H1 (cell line): Measurements from ENCODE around the gene DOCK3. TPM values are rescaled to one million over a fixed set of nuclear protein-coding genes. Genes with fewer than 3 reads are reported as not detected.

Source experiments
- CHD7 ChIP-seq: fragments of 300-600 bp; sonication (generic); IDR thresholded peaks from 2 replicates; pipeline ENCODE4 v1.7.1; 2012; ENCODE audit warnings: low read length, moderate library complexity, mild to moderate bottlenecking, inconsistent platforms; ENCODE audit not compliant: insufficient replicate concordance
- POU5F1 ChIP-seq: IDR thresholded peaks from 2 replicates; pipeline ENCODE4 v1.6.1; 2011; ENCODE audit warnings: low read depth, mild to moderate bottlenecking, low read length, moderate library complexity
- RAD21 ChIP-seq, 2 experiments: IDR thresholded peaks in 1 of 2; conservative IDR thresholded peaks in 1 of 2; 2 replicates each; pipeline ENCODE4 v1.6.1; 2011; ENCODE audit warnings: low read depth in 2 of 2, low read length in 2 of 2, improper control_type of control experiment in 1 of 2, inconsistent platforms in 1 of 2, mild to moderate bottlenecking in 1 of 2, moderate library complexity in 1 of 2
- SP4 ChIP-seq: IDR thresholded peaks from 2 replicates; pipeline ENCODE4 v1.6.1; 2012; ENCODE audit warnings: low read length, inconsistent platforms
- TBP ChIP-seq: IDR thresholded peaks from 2 replicates; pipeline ENCODE4 v1.6.1; 2011; ENCODE audit warnings: low read depth, low read length, improper control_type of control experiment
- TEAD4 ChIP-seq: IDR thresholded peaks from 2 replicates; pipeline ENCODE4 v1.6.1; 2012; ENCODE audit warnings: low read depth, low read length, inconsistent platforms, mixed read lengths
- YY1 ChIP-seq: IDR thresholded peaks from 2 replicates; pipeline ENCODE4 v1.6.1; 2011; ENCODE audit warnings: low read depth, mild to moderate bottlenecking, low read length
- polyA plus RNA-seq, 7 experiments: library from polyadenylated mRNA; depleted of rRNA in 3 of 7; stranded (reverse) in 5 of 7; unstranded in 2 of 7; fragments of >200 nt in 5 of 7; fragments of 200-250 nt in 2 of 7; gene quantifications; 1 replicate in 5 of 7; 2 replicates in 1 of 7; 4 replicates in 1 of 7; pipeline versions ENCODE4 v1.2.1 to v1.2.3, GENCODE V29; 2011 to 2013; ENCODE audit warnings: missing spikeins in 2 of 7, mixed read lengths in 2 of 7
- total RNA-seq: library from RNA; stranded (reverse); fragmentation: NEBNext Ultra II Directional; extraction: Animal tissue kit (Norgen Biotek cat#: 25700); gene quantifications from 2 replicates; pipeline ENCODE4 v1.2.1, GENCODE V29; 2021

Gene DOCK3
- total and polyA plus RNA-seq, 2 of the 8 experiments (the other 6 are each of a cell fraction or from before 2014, with no cell fraction given) = 2.7 to 5.0 TPM

GRCh38 chr3:51384726-51385473 lies 710.2 kb downstream of the DOCK3 start, which contains the start of gene MANF (continued):
- TF ChIP-seq RAD21 (IDR thresholded peaks at IDR 0.05 in 1 of 2, conservative IDR thresholded peaks at IDR 0.05 in 1 of 2; ENCODE audit: low read depth in 2 of 2, low read length in 2 of 2) (no peak), TBP (peak; percentile 94), YY1 (peak; percentile 99), POU5F1 (no peak), CHD7 (no peak), TEAD4 (no peak), SP4 (peak; percentile 62; the same call in 1 of the 2 replicates)
- TF ChIP-seq, all 59 proteins: peak for 23
